ENCODE measurements around the gene LIN54.
"Not testable (repeated sequence)": the region's sequence is repeated elsewhere in the genome, so short reads cannot be mapped to it uniquely, and the experiment has no call there.

The LIN54 gene

DNA sequence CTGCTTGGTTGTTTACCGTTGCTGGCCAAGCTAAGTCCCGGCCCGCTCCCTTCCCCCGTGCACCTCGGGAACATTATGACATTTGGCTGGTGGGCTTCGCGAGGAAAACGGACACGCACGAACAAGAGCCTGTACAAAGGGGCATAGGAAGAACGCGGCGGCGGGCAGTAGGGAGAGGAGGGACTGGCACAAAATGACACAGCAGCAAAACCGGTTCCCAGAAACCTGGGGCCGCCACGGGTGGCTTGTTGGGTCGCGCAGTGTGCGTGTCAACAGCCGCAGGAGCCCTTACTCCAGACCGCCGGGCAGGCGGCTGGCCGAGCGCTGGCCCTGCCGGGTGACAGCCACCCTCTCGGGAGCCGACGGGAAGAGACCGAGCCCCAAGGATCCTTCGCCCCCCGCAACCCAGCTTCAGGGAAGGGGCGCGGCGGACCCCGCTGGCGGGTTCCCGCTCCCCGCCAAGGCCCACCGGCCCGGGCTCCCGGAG lies 1.6 kb upstream of the LIN54 start:
- DNase-seq (ENCODE audit: low read depth), result peak; percentile 49

GRCh38 chr4:83011689-83012199 lies 1.1 kb upstream of the LIN54 start:
- peak; percentile 13 for DNase-seq (ENCODE audit: low read depth)

- peak; percentile 63 for DNase-seq (ENCODE audit: low read depth)
These were observed 507 bp downstream of the LIN54 start for GRCh38 chr4:83010111-83010521.

GRCh38 chr4:83009529-83009928 lies 1.1 kb downstream of the LIN54 start:
- DNase-seq (ENCODE audit: low read depth), result peak; percentile 13

GRCh38 chr4:83003044-83003791 lies 7.4 kb downstream of the LIN54 start:
- DNase-seq (ENCODE audit: low read depth), result not testable (repeated sequence)

DNA sequence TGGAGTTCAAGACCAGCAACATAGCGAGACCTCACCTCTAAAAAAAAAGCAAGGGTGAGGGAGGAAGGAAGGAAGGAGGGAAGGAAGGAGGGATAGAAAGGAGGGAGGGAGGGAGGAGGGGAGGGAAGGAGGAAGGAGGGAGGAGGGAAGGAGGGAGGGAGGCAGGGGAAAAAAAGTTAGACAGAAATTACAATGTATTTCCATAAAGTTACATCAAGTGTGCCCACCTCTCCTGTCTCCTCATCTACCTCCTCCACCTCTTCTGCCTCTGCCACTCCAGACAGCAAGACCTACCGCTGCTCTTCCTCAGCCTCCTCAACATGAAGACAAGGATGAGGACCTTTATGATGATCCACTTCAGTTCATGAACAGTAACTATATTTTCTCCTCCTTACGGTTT lies 8.3 kb downstream of the LIN54 start:
- no peak for DNase-seq (ENCODE audit: low read depth)

DNA sequence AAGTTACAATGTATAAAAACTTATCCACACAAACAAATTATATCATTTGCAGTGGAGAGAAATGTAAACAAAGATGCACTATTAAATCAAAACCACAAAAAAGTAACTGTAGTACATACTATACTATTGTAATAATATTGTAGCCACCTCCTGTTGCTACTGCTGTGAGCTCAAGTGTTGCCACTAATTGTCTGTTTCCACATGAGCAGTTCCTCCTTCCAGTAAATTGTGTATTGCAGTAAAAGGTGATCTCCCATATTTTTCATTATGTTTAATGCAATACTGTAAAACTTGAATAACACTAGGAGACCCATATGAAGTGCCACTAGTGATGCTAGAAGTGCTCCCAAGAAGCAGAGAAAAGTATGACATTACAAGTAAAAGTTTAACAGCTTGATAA lies 11.7 kb downstream of the LIN54 start:
- DNase-seq (ENCODE audit: low read depth), result no peak

DNA sequence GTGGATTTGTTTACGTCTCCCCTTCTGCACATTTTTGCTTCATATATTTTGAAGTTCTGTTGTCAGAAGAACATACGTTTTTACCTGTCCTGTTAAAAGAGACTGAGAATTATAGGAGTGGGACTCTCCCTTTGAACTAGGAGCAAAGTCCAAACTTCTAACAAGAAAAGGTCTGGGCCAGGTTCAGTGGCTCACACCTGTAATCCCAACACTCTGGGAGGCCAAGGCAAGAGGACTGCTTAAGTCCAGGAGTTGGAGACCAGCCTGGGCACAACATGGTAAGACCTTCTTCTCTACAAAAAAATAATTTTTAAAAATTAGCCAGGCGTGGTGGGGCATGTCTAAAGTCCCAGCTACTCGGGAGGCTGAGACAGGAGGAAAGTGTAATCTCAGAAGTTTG lies 15.8 kb downstream of the LIN54 start:
- DNase-seq (ENCODE audit: low read depth), result no peak

DNA sequence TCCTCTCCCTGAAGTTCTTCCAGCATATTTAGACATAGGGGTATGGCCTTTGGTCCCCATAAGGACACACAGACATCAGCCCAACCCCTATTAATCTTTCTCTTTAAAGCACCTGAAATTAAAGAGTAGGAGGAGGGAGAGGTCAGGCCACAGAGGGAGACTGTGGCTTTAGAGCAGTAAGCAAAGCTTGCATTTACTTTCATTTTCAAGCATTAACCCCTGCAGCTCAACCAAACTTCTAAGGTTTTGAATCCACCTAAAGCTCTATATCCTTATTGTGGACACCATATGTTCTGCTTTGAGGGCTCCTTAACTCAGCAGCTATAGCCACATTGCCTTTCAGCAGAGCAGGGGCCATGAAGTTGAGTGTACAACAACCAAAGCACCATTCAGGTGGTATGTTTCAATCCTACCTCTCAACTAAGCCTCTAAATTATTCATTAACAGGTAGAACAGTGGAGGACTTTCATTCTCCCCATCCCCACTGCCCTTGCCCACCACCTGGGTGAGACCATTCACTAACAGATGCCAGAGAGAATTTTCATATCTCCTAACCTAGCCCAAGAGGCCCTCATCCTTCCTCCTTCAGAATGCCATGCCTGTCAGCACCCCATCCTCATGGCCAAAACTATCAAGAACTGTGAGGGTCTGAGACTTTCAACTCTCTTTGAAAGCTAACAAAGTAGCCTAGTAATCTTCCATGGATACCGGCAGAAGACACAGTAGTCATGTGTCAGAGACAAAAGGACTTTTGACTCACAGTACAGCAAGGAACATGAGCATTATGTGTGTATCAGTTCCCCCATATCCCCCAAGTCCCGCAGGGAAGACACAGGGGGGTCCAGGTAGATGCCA lies 20.8 kb downstream of the LIN54 start:
- no peak for DNase-seq (ENCODE audit: low read depth)

DNA sequence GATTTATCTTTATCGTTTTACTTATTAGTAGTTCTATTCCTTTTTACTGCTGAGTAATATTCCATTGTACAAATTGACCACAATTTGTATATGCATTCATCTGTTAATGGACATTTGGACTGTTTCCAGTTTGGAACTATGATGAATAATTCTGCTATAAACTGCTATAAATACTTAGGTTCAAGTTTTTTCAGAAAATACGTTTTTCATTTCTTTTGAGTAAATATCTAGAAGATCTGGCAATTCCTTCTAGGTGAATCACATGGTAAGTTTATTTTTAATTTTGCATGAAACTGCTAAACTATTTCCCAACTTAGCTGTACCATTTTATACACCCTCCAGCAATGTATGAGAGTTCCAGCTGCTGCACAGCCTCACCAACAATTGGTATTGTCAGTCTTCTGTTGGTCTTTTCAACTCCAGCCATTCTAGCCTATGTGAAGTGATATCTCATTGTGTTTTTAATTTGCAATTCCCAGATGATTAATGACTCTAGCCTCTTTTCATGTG lies 22.2 kb downstream of the LIN54 start:
- peak; percentile 91 for DNase-seq (ENCODE audit: low read depth)

GRCh38 chr4:82987519-82987918 lies 23.1 kb downstream of the LIN54 start:
- not testable (repeated sequence) for DNase-seq (ENCODE audit: low read depth)

GRCh38 chr4:82984459-82984858 lies 26.2 kb downstream of the LIN54 start:
- DNase-seq (ENCODE audit: low read depth), result peak; percentile 70

DNA sequence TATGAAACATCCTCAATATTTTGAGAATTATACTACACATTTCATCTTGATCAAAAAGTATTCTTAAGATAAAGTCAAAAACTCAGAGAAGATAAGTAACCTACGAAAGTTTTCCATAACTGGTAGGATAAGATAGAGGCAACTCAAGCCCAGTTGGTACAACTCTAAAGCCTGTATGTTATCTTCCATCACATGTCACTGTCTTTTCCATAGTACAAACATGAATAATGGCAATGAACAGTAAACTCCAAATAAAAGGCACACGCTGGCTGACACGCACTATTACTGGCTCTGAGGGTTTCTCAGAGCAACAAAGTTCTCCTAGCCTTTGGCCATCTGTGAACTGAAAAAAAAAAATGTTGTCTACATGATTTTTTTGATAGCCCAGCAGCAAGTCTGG lies 27.2 kb downstream of the LIN54 start:
- DNase-seq (ENCODE audit: low read depth), result no peak

DNA sequence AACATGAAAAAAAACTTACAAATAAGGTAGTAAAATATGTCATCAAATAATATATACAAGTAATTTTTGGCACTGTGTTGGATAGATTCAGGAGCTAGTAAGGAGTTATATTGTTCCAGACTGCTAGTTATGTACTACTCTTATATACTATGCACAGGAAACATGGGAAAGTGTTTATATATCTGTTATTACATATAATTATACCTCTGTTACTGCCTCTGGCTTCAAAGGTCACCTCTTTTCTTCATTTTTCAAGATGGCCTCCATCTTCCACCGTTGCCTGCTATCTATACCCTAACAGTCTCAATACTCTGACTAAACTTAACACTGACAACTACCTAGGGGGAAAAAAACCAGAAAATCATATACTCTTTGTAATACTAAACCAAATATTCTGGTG lies 29.5 kb downstream of the LIN54 start:
- DNase-seq (ENCODE audit: low read depth), result no peak

DNA sequence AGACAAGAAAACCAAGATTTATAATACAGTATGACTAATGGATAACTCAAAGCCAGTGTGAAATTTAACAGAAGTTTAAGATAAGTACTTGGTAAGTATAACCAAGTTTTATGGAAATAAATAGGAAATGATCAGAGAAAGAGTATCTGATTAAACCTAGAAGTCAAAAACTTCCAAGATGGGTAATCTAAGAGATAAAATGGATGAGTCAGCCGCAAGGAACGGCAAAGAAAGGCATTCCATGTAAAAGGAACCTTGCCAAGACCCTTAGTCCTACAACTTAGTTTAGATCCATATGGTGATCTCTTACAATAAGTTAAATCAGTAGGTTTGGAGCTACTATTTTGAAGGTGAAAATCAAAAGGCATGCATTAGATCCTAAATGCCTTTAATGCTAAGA lies 34.8 kb downstream of the LIN54 start:
- peak; percentile 63 for DNase-seq (ENCODE audit: low read depth)

- DNase-seq (ENCODE audit: low read depth), result no peak
These were observed 41.2 kb downstream of the LIN54 start for GRCh38 chr4:82969414-82969813.

DNA sequence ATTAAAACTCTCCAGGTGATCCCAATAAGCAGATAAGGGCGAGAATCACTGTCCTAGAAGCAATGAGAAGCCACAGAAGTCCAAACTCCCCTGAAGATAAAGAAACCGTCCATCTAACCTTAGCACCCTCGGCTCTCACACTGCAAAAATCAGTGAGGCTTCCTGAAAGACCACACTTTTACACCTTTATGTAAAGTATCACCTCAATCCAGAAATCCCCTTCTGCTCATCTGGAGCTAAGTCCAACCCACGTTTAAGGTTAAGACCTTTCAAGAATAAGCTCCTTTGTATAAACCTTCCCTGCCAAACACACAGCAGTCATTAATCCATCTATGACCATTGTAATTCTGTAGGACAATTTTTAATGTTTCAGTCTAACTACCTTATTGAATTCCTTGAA lies 41.7 kb downstream of the LIN54 start:
- DNase-seq (ENCODE audit: low read depth), result no peak

GRCh38 chr4:82965763-82966162 lies 44.9 kb downstream of the LIN54 start:
- DNase-seq (ENCODE audit: low read depth), result no peak

GRCh38 chr4:82957045-82957444 lies 53.6 kb downstream of the LIN54 start:
- no peak for DNase-seq (ENCODE audit: low read depth)

GRCh38 chr4:82954212-82954611 lies 56.4 kb downstream of the LIN54 start:
- DNase-seq (ENCODE audit: low read depth), result no peak

- DNase-seq (ENCODE audit: low read depth), result peak; percentile 39
These were observed 59.4 kb downstream of the LIN54 start for GRCh38 chr4:82951196-82951595.

DNA sequence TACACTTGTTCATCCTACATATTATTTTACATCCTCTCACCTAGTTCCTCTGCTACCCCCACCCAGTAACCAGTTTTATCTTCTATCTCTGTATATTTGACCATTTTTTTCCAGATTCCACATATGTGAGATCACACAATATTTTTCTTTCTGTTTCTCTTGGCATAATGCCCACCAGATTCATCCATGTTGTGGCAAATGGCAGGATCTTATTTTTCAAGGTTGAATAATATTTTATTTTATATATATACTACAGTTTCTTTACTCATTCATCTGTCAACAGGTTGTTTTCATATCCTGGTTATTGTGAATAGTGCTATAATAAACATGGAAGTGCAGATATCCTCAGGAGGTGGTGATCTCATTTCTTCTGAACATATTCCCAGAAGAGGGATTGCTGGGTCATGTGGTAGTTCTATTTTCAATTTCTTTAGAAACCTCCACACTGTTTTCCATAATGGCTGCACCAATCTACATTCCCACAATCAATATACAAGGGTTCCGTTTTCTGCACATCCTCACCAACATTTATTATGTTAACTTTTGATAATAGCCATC lies 61.9 kb downstream of the LIN54 start:
- peak; percentile 57 for DNase-seq (ENCODE audit: low read depth)

All from ELR (cell line).